Measurements from ENCODE around the gene LAMTOR3.

The LAMTOR3 gene

DNA sequence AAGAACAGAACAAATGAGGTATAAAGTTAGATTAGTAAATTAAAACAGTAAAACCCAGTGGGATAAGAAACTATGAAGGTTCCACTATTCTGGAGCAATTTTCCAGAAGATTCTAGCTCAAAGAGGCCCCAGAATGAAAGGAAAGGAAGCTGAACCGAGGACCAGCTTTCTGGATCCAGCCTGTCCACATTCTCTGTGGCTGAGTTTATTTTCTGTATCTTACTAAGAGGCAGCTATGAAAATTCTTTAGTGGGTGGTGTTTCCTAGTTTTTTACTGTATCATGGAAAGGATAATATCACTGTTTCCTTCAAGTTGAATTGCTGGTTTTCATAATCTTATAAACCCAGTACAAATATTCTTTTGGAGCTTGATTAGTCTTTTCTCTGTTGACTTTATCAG, 65.8 kb downstream of the LAMTOR3 start:
- no peak for DNase-seq

Measured in stimulated activated CD4-positive, alpha-beta T cell treated with anti-CD3 and anti-CD28 coated beads, Interleukin-15, amount 100 ng/mL, for 24 hours (primary cell).